GM12874 (cell line): Measurements from ENCODE around the gene SMOC2.

ENCODE experiments used
- TF ChIP-seq, protein P1 (sequence below): IDR thresholded peaks from 2 replicates; pipeline ENCODE4 v1.5.1; 2011; ENCODE audit warnings: low read depth, mild to moderate bottlenecking, control low read depth, low read length, moderate library complexity; ENCODE audit not compliant: insufficient read depth

The SMOC2 gene

DNA sequence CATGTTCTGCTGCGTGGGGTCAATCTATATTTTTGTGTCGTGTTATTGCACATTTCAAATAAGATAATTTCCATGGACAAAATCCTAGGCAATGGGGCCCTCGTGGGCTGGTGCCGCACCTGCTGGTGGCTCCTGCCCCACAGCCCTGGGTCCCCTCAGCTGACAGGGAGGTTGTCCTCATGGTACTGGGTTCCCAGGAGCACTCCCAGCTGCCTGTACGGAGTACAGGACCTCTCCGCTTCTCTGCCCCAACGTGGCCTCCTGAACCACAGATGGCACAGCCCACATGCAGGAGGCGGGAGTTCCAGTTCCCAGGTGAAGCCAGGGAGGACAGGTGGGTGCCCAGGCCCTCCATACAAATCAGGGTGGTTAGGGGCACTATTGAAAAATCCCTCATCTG lies 243.5 kb downstream of the SMOC2 start:
- TF ChIP-seq, protein P1, sequence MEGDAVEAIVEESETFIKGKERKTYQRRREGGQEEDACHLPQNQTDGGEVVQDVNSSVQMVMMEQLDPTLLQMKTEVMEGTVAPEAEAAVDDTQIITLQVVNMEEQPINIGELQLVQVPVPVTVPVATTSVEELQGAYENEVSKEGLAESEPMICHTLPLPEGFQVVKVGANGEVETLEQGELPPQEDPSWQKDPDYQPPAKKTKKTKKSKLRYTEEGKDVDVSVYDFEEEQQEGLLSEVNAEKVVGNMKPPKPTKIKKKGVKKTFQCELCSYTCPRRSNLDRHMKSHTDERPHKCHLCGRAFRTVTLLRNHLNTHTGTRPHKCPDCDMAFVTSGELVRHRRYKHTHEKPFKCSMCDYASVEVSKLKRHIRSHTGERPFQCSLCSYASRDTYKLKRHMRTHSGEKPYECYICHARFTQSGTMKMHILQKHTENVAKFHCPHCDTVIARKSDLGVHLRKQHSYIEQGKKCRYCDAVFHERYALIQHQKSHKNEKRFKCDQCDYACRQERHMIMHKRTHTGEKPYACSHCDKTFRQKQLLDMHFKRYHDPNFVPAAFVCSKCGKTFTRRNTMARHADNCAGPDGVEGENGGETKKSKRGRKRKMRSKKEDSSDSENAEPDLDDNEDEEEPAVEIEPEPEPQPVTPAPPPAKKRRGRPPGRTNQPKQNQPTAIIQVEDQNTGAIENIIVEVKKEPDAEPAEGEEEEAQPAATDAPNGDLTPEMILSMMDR: no peak

DNA sequence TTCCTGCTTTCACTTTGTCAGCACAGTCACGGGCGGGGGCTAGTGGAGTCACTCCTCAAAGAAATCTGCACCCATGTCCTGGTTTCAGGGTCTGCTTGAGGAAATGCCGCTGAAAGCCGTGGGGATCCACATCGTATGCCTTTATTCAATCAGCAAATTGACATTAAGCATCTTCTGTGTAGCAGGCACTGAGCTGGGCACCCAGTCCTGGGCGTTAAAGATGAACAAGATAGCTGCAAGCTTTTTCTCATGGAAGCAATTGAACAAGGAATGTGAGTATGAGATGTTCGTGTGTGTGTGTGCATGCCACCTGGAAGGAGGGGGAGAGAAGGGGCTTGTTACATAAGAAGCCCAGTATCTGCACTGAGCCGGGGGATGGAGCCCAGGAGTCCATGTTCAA lies 243.9 kb downstream of the SMOC2 start:
- TF ChIP-seq, protein P1: no peak

DNA sequence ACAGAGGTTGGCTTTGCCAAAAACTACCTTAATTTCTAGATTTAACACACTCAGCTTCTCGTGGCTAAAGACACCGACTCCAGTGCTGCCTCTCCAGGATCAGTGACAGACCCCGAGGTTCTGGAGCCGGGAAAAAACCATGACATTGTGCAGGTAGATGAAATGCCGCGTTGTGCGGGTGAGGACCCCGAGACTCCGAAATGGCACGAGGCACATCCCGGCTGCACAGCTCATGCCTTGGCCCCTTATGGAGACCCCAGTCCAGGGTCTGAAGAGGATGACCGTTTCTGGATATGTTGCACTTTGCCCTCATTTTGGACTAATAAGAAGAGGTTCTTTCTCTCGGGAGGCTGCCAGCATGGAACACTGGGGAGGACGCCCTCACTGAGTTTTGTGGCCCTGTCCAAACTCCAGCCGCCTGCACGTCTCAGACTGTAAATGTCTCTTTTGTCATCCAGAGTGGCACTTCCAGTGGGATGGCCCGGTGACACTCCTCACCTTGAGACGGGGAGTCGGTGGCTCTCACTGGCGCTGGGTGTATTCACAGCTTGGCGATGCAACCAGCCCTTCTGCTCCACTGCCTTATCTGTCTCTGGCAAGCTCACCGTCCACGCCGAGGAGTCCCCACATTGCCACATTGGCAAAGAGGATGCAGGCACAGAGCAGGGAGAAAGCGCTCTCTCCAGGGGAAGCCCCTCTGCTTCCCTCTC lies 245.2 kb downstream of the SMOC2 start:
- TF ChIP-seq, protein P1: no peak

DNA sequence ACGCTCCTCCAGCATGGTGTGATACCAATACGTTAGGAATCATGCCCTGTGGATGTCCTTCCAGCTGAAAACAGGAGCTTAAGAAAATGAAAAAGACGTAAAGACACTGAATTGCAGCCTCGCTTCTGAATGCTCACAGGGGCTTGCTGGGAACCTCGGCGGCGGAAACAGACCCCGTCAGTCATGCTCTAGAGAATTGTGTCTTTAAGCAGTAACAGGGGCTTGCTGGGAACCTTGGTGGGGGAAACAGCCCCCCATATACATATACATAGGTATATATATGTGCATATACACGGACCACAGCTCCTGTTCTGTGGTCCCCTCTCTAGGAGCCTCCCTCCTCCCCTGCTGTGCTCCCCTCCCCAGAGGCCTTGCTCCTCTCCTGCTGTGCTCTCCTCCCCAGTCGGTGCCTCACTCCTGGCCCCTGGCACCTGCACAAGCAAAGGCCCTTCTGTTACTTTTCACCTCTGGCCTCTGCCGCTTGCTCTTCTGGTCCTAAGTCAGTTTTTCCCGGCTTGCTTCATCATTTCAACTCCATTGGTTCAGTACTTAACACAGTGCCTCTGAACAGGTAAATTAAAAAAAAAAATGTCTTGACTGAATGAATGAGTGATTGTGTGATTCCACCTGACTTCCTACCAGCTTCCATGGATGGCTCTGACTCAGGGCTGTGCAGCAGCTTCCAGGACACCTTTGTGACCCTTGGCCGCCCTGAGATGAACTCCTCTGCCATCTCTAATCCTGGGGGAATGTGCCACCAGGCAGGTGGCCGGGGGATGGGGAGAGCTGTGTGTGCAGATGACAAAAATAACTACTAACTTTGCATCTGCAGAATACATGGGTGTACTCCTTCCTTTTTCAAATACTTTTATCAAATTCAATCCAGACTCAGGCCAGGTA lies 246.1 kb downstream of the SMOC2 start:
- TF ChIP-seq, protein P1: no peak

DNA sequence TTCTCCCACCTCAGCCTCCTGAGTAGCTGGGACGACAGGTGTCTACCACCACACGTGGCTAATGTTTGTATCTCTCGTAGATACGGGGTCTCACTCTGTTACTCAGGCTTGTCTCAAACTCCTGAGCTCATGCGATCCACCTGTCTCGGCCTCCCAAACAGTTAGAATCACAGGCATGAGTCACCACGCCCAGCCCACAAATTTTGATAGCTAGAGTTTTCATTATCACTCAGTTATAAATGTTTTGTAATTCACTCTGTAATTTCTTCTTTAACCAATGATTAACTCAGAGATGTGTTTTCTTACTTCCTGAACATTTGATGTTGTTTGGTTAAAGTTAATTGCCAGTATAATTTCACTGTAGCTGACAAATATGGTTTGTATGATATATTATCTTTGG lies 249.3 kb downstream of the SMOC2 start:
- TF ChIP-seq, protein P1: no peak

DNA sequence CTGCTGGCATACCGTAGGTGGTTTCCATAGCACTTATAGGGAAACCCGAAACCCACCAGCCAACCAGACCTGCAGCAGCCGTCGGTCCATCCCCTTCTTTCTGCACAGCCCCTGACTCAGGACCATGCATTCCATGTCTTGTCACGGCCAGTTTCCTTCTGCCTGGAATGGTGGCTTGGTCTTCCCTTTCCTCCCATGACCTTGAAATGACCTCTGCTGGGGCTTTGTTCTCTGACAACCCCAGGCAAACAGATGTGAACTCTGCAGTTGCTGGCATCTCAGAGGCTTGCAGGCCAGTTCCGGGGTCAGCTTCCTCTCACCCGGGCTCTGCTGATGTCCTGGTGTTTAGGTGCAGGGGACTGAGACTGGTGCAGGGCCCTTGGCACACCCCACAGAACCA lies 250.8 kb downstream of the SMOC2 start:
- TF ChIP-seq, protein P1: no peak

DNA sequence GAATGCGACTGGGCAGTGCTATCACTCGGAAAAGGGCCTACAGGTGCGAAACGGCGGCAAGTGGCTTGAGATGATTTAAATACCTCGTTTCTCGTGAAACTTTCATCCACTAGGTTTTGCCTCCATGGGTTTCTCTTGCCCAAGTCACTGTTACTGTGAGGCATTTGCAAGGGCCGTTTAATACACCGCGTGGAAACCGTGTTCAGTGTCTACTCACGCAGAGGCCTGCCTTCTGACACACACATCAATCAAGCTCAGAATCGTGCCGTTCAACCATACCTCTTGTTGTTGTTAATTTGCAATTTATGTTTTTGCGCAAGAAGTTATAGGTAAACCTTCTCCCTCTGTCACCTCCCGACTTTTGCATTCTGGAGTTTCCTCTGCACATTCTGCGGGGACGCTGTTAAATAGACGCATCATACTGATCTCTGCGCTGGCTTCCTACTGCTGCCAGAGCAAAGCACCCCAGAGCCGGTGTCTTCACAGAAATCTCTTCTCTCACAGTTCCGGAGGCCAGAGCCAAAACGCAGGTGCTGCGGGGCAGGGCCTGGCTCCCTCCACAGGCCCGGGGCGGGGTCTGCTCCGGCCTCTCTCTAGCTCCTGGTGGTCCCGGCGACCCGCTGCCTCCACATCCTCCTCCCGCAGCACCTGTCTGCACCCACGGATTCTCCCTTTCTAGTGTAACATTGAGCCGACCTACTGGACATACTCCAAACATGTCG lies 251.4 kb downstream of the SMOC2 start:
- TF ChIP-seq, protein P1: no peak
